D721Med (cell line): Measurements from ENCODE around the gene IRF5.

Source experiments
- DNase-seq: peaks from one replicate; pipeline ENCODE4 v3.0.0; 2011; ENCODE audit warnings: low spot score; ENCODE audit not compliant: insufficient read length
- FAIRE-seq: peaks from 2 replicates; lab custom pipeline; 2011; peaks lifted over from hg19 to GRCh38; lab: Jason Lieb, UNC
- TF ChIP-seq, protein P1 (sequence below): IDR thresholded peaks from 2 replicates; pipeline ENCODE4 v1.5.1; 2012; ENCODE audit warnings: mild to moderate bottlenecking, control low read depth; ENCODE audit not compliant: insufficient read depth; ENCODE audit errors: missing control alignments

Gene IRF5, protein sequence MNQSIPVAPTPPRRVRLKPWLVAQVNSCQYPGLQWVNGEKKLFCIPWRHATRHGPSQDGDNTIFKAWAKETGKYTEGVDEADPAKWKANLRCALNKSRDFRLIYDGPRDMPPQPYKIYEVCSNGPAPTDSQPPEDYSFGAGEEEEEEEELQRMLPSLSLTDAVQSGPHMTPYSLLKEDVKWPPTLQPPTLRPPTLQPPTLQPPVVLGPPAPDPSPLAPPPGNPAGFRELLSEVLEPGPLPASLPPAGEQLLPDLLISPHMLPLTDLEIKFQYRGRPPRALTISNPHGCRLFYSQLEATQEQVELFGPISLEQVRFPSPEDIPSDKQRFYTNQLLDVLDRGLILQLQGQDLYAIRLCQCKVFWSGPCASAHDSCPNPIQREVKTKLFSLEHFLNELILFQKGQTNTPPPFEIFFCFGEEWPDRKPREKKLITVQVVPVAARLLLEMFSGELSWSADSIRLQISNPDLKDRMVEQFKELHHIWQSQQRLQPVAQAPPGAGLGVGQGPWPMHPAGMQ

DNA sequence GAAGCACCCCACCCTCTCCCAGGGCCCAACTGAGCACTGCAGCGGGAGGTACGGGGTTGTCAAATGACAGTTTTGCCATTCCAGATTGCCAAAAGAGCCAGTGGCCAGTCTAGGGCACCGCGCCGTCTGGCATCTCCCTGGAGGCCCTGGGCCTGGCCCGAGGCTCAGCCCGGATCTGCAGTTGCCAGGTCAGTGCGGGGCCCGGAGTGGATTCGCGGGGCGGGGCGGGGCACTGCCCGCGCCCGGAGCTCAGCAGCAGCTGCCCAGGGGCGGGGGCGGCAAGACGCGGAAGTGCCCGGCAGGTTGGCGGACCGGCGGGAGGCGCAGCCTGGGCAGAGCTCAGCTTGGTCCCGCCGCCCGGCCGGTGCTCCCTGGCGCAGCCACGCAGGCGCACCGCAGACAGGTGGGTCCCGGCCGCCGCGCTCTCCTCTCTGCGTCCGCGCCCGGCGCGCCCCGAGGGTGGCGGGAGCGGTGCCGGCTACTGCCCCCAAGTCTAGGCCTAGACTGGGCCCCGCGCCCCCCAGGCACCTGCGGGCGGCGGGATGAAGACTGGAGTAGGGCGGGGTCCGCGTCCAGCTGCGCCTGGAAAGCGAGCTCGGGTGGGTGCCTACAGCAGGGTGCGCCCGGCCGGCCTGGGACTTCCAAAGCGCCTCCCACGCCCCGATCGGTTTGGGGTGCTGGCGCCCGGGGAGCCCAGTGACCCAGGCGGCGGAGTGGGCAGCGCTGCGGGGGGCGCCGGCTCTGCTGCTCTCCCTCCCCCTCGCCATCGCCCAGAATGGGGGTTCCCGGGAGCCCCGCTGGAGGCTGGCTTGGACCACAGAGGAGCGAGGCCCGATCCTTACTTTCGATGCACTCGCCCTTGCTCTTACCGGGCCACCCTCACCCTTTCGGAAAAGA, at the start of gene IRF5:
IRF5 (plus strand) TSS at position 281 of the 897 bp plus-strand sequence. CDS start 4,155 bp downstream, outside the sequence.
- DNase-seq (no peak), FAIRE-seq (no peak)
- TF ChIP-seq, protein P1, sequence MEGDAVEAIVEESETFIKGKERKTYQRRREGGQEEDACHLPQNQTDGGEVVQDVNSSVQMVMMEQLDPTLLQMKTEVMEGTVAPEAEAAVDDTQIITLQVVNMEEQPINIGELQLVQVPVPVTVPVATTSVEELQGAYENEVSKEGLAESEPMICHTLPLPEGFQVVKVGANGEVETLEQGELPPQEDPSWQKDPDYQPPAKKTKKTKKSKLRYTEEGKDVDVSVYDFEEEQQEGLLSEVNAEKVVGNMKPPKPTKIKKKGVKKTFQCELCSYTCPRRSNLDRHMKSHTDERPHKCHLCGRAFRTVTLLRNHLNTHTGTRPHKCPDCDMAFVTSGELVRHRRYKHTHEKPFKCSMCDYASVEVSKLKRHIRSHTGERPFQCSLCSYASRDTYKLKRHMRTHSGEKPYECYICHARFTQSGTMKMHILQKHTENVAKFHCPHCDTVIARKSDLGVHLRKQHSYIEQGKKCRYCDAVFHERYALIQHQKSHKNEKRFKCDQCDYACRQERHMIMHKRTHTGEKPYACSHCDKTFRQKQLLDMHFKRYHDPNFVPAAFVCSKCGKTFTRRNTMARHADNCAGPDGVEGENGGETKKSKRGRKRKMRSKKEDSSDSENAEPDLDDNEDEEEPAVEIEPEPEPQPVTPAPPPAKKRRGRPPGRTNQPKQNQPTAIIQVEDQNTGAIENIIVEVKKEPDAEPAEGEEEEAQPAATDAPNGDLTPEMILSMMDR = no peak

DNA sequence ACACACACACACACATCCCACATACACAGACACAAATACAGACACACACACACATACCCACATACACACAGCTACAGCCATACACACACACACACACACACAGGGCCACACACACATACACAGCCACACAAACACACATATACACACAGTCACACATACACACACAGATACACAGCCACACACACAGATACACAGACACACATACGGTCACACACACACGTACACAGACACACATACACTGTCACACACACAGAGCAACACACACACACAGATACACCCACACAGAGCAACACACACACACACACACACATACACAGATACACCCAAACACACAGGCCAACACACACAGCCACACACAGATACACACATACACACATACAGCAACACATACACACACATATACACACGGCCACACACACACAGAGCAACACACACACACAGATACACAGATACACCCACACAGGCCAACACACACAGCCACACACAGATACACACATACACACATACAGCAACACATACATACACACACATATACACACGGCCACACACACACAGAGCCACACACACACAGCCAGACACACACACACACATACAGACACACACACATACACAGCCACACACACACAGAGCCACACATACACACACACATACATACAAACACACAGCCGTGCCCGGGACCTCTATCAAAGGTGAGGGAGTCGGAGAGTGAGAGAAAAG, 49.5 kb upstream of the IRF5 start:
- FAIRE-seq (no peak), DNase-seq (no peak)
- TF ChIP-seq, protein P1 = no peak

DNA sequence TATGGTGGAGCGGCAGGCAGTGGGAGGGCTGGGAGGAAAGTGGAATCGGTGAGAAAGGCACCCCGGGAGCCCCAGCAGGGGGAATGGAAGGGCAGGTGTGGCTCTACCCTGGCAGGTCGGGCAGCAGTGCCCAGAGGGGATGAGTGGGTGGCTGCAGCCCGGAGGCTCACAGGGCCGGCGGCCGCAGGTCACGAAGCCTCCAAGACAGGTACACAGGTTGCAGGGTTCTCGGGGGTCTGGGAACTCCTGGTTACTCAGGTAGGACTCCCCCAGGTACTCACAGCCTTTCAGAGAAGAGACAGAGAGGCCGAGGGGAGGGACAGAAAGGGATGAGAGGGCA, 49.0 kb upstream of the IRF5 start:
- TF ChIP-seq, protein P1 = no peak
- DNase-seq = no peak
- no peak for FAIRE-seq

DNA sequence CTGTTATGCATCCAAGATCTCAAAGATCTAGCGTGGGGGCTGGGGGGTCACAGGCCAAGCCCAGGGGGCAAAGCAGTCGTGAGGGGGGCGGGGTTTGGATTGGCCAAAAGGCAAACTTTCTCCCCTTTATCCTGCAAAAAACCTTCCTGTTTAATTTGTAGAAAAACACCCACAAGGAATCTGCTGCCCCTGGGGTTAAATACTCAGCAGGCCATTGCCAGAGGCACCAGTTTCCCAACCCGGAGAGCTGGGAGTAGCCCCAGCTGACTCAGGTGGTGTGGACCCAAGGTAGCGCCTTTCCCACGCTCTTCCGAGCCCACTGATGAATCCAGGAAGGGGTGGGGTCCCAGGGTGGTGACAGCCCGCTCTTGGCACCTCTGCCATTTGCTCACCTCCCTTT, 48.6 kb upstream of the IRF5 start:
- DNase-seq (no peak), FAIRE-seq (no peak)
- TF ChIP-seq, protein P1 = no peak

DNA sequence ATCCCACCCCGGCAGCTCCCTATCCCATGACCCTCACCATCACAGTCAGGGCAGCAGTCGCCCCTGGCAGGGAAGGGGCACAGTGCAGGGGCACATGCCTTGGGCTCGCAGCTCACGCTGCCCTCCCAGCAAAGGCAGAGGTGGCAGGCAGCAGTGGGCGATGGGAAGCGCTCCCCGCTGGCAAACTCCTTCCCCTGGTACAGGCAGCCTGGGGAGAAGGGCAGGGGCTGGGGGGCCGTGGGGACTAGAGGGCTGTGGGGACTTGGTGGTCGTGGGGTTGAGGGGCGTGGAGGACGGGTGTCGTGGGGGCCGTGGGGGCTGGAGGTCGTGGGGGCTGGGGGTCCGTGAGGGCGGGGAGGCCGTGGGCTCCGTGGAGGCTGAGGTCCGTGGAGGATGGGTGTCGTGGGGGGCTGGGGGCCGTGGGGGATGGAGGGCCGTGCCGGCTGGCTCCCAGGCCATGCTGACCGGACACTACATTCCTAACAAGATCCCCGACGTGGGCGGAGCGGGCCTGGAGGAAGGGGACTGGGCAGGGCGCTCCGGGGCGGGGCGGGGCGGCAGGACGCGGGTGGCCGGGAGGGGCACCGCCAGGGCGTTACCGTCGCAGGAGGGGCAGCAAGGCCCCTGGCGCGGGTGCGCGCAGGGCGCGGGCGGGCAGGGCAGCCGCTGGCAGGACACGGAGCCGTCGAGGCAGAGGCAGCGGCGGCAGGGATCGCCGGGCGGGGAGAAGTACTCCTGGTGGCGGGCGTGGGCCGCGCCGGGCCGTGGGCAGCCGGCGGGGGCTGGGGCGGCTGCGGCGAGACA, 47.2 kb upstream of the IRF5 start:
- TF ChIP-seq, protein P1 = no peak
- no peak for FAIRE-seq
- DNase-seq = no peak

DNA sequence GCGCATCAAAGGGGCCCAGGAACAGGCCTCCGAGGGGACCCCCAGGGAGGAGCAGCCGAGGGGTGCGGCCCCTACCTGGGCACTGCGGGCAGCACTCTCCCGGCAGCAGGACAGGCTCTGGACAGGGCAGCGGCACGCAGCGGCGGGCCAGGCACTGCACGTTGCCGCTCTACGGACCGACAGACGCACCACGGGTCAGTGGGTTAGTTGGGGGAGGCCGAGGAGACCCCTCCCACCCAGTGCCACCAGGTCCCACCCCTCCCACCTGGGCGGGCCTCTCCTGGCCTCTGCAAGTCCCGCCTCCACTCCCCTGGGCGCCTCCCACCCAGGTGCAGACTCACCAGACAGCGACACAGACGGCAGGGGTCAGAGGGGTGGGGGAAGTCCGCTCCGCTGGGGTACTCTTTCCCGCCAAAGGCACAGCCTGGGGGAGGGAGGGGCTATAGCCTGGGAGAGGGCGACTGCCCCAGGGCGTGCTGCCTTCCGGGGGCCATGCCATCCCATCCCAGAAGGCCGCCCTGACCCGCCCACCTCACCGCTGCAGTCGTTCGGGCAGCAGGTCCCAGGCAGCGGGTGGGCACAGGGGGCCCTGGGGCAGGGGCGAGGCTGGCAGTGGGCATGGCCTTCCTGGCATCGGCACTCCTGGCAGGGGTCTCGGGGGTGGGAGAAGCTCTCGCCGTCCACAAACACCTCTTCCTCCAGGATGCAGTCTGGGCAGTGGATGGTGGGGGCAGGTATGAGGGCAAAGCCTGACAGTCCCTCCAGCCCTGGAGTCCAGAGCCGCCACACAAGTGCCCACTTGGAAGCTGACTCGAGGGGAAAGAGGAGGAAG, 46.4 kb upstream of the IRF5 start:
- TF ChIP-seq, protein P1 = no peak
- FAIRE-seq (no peak), DNase-seq (no peak)
